HEK293 (cell line): ENCODE measurements around the gene GUCA2B.

Experiments
- HOXD13 ChIP-seq: sonication (generic); formaldehyde crosslinking; IDR thresholded peaks from 2 replicates; pipeline ENCODE4 v1.8.0; 2022; ENCODE audit warnings: missing genetic modification reagents, borderline replicate concordance
- KLF16 ChIP-seq: fragments of 450-650 bp; formaldehyde crosslinking; IDR thresholded peaks from 2 replicates; pipeline ENCODE4 v1.5.1; 2017; ENCODE audit warnings: missing biosample characterization, missing genetic modification characterization
- KLF7 ChIP-seq: fragments of 450-650 bp; formaldehyde crosslinking; IDR thresholded peaks from 2 replicates; pipeline ENCODE4 v1.5.1; 2016; ENCODE audit warnings: missing biosample characterization, missing genetic modification characterization, borderline replicate concordance
- KLF8 ChIP-seq: fragments of 450-650 bp; formaldehyde crosslinking; IDR thresholded peaks from 2 replicates; pipeline ENCODE4 v1.5.1; 2016; ENCODE audit warnings: missing biosample characterization, missing genetic modification characterization
- SP3 ChIP-seq: fragments of 450-650 bp; formaldehyde crosslinking; IDR thresholded peaks from 2 replicates; pipeline ENCODE4 v1.5.1; 2016; ENCODE audit warnings: missing biosample characterization, missing genetic modification characterization
- YY2 ChIP-seq: fragments of 450-650 bp; formaldehyde crosslinking; IDR thresholded peaks from 2 replicates; pipeline ENCODE4 v1.5.1; 2016; ENCODE audit warnings: missing biosample characterization, missing genetic modification characterization
- ZBTB1 ChIP-seq: fragments of 450-650 bp; formaldehyde crosslinking; IDR thresholded peaks from 2 replicates; pipeline ENCODE4 v1.5.1; 2016; ENCODE audit warnings: missing biosample characterization, missing genetic modification characterization
- ZBTB21 ChIP-seq: fragments of 450-650 bp; formaldehyde crosslinking; IDR thresholded peaks from 2 replicates; pipeline ENCODE4 v1.5.1; 2017; ENCODE audit warnings: missing biosample characterization, missing genetic modification characterization
- ZBTB48 ChIP-seq: fragments of 450-650 bp; formaldehyde crosslinking; IDR thresholded peaks from 2 replicates; pipeline ENCODE4 v1.5.1; 2016; ENCODE audit warnings: missing biosample characterization, missing genetic modification characterization
- ZFHX2 ChIP-seq: fragments of 450-650 bp; formaldehyde crosslinking; conservative IDR thresholded peaks from 2 replicates; pipeline ENCODE4 v1.5.1; 2016; ENCODE audit warnings: missing biosample characterization, missing genetic modification characterization
- ZNF10 ChIP-seq: fragments of 450-650 bp; formaldehyde crosslinking; IDR thresholded peaks from 2 replicates; pipeline ENCODE4 v1.5.1; 2017; ENCODE audit warnings: missing biosample characterization, missing genetic modification characterization
- ZNF214 ChIP-seq: fragments of 450-650 bp; formaldehyde crosslinking; IDR thresholded peaks from 2 replicates; pipeline ENCODE4 v1.5.1; 2017; ENCODE audit warnings: missing biosample characterization, mild to moderate bottlenecking, missing genetic modification characterization, borderline replicate concordance
- ZNF302 ChIP-seq: fragments of 450-650 bp; formaldehyde crosslinking; IDR thresholded peaks from 2 replicates; pipeline ENCODE4 v1.5.1; 2016; ENCODE audit warnings: missing biosample characterization, missing genetic modification characterization, low read depth
- ZNF335 ChIP-seq: fragments of 450-650 bp; formaldehyde crosslinking; conservative IDR thresholded peaks from 2 replicates; pipeline ENCODE4 v1.5.1; 2016; ENCODE audit warnings: missing biosample characterization, missing genetic modification characterization
- ZNF341 ChIP-seq: fragments of 450-650 bp; formaldehyde crosslinking; IDR thresholded peaks from 2 replicates; pipeline ENCODE4; 2016; ENCODE audit warnings: low read depth, missing biosample characterization, missing genetic modification characterization
- ZNF366 ChIP-seq: fragments of 450-650 bp; formaldehyde crosslinking; conservative IDR thresholded peaks from 2 replicates; pipeline ENCODE4 v1.5.1; 2016; ENCODE audit warnings: missing biosample characterization, missing genetic modification characterization
- ZNF391 ChIP-seq: fragments of 450-650 bp; formaldehyde crosslinking; IDR thresholded peaks from 2 replicates; pipeline ENCODE4 v1.5.1; 2016; ENCODE audit warnings: low read depth, missing biosample characterization, missing genetic modification characterization, borderline replicate concordance
- ZNF473 ChIP-seq: fragments of 450-650 bp; formaldehyde crosslinking; IDR thresholded peaks from 2 replicates; pipeline ENCODE4 v1.5.1; 2017; ENCODE audit warnings: missing biosample characterization, missing genetic modification characterization
- ZNF510 ChIP-seq: fragments of 450-650 bp; formaldehyde crosslinking; IDR thresholded peaks from 2 replicates; pipeline ENCODE4 v1.5.1; 2018; ENCODE audit warnings: mild to moderate bottlenecking, missing genetic modification characterization, missing biosample characterization; ENCODE audit not compliant: insufficient replicate concordance
- ZNF521 ChIP-seq: fragments of 450-650 bp; formaldehyde crosslinking; IDR thresholded peaks from 2 replicates; pipeline ENCODE4 v1.5.1; 2017; ENCODE audit warnings: missing biosample characterization, mild to moderate bottlenecking, missing genetic modification characterization
- ZNF561 ChIP-seq: fragments of 450-650 bp; IDR thresholded peaks from 2 replicates; pipeline ENCODE4 v1.5.1; 2018; ENCODE audit warnings: missing biosample characterization, missing genetic modification characterization, borderline replicate concordance
- ZNF629 ChIP-seq: fragments of 450-650 bp; formaldehyde crosslinking; IDR thresholded peaks from 2 replicates; pipeline ENCODE4 v1.5.1; 2017; ENCODE audit warnings: missing biosample characterization, missing genetic modification characterization
- ZNF654 ChIP-seq: fragments of 450-650 bp; formaldehyde crosslinking; IDR thresholded peaks from 2 replicates; pipeline ENCODE4 v1.5.1; 2016; ENCODE audit warnings: low read depth, missing biosample characterization, missing genetic modification characterization
- ZNF677 ChIP-seq: fragments of 450-650 bp; IDR thresholded peaks from 2 replicates; pipeline ENCODE4 v1.5.0; 2018; ENCODE audit warnings: missing biosample characterization, mild to moderate bottlenecking, missing genetic modification characterization, moderate library complexity
- ZSCAN16 ChIP-seq: fragments of 450-650 bp; formaldehyde crosslinking; IDR thresholded peaks from 2 replicates; pipeline ENCODE4 v1.5.1; 2016; ENCODE audit warnings: missing biosample characterization, missing genetic modification characterization
- TF ChIP-seq, protein P1 (sequence below): fragments of 450-650 bp; formaldehyde crosslinking; IDR thresholded peaks from 2 replicates; pipeline ENCODE4 v1.5.1; 2016; ENCODE audit warnings: missing biosample characterization, missing genetic modification characterization
- TF ChIP-seq, protein P2 (sequence below): fragments of 450-650 bp; formaldehyde crosslinking; IDR thresholded peaks from 2 replicates; pipeline ENCODE4 v1.5.1; 2017; ENCODE audit warnings: missing biosample characterization, missing genetic modification characterization
- TF ChIP-seq, protein P3 (sequence below): fragments of 450-650 bp; formaldehyde crosslinking; IDR thresholded peaks from 2 replicates; pipeline ENCODE4 v1.5.1; 2017; ENCODE audit warnings: missing biosample characterization, mild to moderate bottlenecking, missing genetic modification characterization, moderate library complexity
- TF ChIP-seq, protein P4 (sequence below): fragments of 450-650 bp; formaldehyde crosslinking; IDR thresholded peaks from 2 replicates; pipeline ENCODE4 v1.5.1; 2016; ENCODE audit warnings: missing biosample characterization, missing genetic modification characterization, borderline replicate concordance
- TF ChIP-seq, protein P5 (sequence below): fragments of 450-650 bp; formaldehyde crosslinking; IDR thresholded peaks from 2 replicates; pipeline ENCODE4 v1.5.1; 2016; ENCODE audit warnings: missing biosample characterization, missing genetic modification characterization

GUCA2B gene

DNA sequence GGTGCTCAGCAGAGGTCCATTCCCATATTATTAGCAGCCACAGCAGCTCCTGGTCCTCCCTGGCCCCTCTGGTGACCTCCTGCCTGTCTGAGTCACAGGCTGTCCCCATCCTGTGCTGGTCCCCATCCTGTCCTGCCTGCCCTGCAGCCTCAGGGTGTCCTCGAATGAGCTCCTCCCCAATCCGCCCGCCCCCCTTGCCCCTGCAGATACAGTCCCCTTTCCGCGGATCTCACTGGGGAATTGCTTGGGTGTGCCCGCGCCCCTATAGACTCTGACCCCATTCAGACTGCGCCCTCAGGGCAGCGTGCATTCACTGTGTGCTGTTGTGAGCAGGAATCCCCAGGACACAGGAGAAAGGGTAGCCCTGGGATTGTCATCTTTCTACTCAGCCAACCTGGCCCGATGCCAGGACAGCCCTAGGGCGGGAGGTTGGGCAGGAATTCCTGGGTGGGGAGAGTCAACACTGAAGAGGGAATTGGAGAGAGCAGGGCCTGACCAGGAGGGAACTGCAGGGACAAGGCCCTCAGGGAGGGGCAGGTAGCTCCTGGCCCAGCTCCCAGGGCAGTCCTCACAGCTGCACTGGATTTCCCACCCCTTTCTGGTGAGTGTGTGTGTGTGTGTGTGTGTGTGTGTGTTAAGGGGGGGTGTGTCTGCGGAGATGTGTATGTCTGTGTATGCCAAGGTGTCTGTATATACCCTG, 12.5 kb downstream of the GUCA2B start (continued):
- TF ChIP-seq SP3 (tag by site-specific recombination) (no peak), KLF16 (tag by site-specific recombination) (peak; percentile 99), ZBTB48 (peak; percentile 93), ZNF561 (tag by site-specific recombination) (0 out of 2 replicates have a peak, but pooled peaks have one; percentile 32), ZSCAN16 (tag by site-specific recombination) (no peak), ZFHX2 (0 out of 2 replicates have a peak, but pooled peaks have one; percentile 14), ZNF335 (peak; percentile 26; the same call in 1 of the 2 replicates), KLF8 (0 out of 2 replicates have a peak, but pooled peaks have one; percentile 12), ZNF302 (tag by site-specific recombination) (no peak), ZNF366 (tag by site-specific recombination) (no peak; the same call in 1 of the 2 replicates), HOXD13 (no peak), ZNF654 (tag by site-specific recombination) (no peak), ZBTB1 (tag by site-specific recombination) (no peak), KLF7 (0 out of 2 replicates have a peak, but pooled peaks have one; percentile 41), ZNF521 (tag by site-specific recombination) (no peak), ZNF391 (tag by site-specific recombination) (no peak), ZNF10 (tag by site-specific recombination) (no peak), ZNF510 (no peak), ZNF214 (tag by site-specific recombination) (no peak), ZNF341 (peak; percentile 76), ZNF473 (no peak), ZBTB21 (tag by site-specific recombination) (0 out of 2 replicates have a peak, but pooled peaks have one; percentile 9), YY2 (tag by site-specific recombination) (no peak), ZNF677 (no peak), ZNF629 (0 out of 2 replicates have a peak, but pooled peaks have one; percentile 28)
- TF ChIP-seq, protein P1, sequence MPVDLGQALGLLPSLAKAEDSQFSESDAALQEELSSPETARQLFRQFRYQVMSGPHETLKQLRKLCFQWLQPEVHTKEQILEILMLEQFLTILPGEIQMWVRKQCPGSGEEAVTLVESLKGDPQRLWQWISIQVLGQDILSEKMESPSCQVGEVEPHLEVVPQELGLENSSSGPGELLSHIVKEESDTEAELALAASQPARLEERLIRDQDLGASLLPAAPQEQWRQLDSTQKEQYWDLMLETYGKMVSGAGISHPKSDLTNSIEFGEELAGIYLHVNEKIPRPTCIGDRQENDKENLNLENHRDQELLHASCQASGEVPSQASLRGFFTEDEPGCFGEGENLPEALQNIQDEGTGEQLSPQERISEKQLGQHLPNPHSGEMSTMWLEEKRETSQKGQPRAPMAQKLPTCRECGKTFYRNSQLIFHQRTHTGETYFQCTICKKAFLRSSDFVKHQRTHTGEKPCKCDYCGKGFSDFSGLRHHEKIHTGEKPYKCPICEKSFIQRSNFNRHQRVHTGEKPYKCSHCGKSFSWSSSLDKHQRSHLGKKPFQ: peak; percentile 72
- TF ChIP-seq, protein P2, sequence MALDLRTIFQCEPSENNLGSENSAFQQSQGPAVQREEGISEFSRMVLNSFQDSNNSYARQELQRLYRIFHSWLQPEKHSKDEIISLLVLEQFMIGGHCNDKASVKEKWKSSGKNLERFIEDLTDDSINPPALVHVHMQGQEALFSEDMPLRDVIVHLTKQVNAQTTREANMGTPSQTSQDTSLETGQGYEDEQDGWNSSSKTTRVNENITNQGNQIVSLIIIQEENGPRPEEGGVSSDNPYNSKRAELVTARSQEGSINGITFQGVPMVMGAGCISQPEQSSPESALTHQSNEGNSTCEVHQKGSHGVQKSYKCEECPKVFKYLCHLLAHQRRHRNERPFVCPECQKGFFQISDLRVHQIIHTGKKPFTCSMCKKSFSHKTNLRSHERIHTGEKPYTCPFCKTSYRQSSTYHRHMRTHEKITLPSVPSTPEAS (tag by site-specific recombination): peak; percentile 85
- TF ChIP-seq, protein P3, sequence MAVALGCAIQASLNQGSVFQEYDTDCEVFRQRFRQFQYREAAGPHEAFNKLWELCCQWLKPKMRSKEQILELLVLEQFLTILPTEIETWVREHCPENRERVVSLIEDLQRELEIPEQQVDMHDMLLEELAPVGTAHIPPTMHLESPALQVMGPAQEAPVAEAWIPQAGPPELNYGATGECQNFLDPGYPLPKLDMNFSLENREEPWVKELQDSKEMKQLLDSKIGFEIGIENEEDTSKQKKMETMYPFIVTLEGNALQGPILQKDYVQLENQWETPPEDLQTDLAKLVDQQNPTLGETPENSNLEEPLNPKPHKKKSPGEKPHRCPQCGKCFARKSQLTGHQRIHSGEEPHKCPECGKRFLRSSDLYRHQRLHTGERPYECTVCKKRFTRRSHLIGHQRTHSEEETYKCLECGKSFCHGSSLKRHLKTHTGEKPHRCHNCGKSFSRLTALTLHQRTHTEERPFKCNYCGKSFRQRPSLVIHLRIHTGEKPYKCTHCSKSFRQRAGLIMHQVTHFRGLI (tag by site-specific recombination): peak; percentile 47
- TF ChIP-seq, protein P4, sequence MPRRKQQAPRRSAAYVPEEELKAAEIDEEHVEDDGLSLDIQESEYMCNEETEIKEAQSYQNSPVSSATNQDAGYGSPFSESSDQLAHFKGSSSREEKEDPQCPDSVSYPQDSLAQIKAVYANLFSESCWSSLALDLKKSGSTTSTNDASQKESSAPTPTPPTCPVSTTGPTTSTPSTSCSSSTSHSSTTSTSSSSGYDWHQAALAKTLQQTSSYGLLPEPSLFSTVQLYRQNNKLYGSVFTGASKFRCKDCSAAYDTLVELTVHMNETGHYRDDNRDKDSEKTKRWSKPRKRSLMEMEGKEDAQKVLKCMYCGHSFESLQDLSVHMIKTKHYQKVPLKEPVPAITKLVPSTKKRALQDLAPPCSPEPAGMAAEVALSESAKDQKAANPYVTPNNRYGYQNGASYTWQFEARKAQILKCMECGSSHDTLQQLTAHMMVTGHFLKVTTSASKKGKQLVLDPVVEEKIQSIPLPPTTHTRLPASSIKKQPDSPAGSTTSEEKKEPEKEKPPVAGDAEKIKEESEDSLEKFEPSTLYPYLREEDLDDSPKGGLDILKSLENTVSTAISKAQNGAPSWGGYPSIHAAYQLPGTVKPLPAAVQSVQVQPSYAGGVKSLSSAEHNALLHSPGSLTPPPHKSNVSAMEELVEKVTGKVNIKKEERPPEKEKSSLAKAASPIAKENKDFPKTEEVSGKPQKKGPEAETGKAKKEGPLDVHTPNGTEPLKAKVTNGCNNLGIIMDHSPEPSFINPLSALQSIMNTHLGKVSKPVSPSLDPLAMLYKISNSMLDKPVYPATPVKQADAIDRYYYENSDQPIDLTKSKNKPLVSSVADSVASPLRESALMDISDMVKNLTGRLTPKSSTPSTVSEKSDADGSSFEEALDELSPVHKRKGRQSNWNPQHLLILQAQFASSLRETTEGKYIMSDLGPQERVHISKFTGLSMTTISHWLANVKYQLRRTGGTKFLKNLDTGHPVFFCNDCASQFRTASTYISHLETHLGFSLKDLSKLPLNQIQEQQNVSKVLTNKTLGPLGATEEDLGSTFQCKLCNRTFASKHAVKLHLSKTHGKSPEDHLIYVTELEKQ (tag by site-specific recombination): no peak
- TF ChIP-seq, protein P5, sequence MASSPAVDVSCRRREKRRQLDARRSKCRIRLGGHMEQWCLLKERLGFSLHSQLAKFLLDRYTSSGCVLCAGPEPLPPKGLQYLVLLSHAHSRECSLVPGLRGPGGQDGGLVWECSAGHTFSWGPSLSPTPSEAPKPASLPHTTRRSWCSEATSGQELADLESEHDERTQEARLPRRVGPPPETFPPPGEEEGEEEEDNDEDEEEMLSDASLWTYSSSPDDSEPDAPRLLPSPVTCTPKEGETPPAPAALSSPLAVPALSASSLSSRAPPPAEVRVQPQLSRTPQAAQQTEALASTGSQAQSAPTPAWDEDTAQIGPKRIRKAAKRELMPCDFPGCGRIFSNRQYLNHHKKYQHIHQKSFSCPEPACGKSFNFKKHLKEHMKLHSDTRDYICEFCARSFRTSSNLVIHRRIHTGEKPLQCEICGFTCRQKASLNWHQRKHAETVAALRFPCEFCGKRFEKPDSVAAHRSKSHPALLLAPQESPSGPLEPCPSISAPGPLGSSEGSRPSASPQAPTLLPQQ: peak; percentile 79; the same call in 1 of the 2 replicates
